Dendritic cell treated with granulocyte-macrophage colony-stimulating factor and Interleukin-4, amounts not matched to agents 40 ng/mL and 50 ng/mL, for 4 days (primary cell): ENCODE data around the gene TANK.
"Not testable (repeated sequence)": the region's sequence is repeated elsewhere in the genome, so short reads cannot be mapped to it uniquely, and the experiment has no call there.

Experiments used
- H3K27ac Mint-ChIP-seq: one replicate; pipeline ENCODE4 v1.8.0; 2022; ENCODE audit warnings: mild to moderate bottlenecking, mixed read lengths
- H3K27me3 Mint-ChIP-seq: one replicate; pipeline ENCODE4 v1.8.0; 2022; ENCODE audit warnings: mild to moderate bottlenecking, mixed read lengths
- H3K36me3 Mint-ChIP-seq: one replicate; pipeline ENCODE4 v1.8.0; 2022; ENCODE audit warnings: low read depth, mixed read lengths
- H3K4me1 Mint-ChIP-seq: one replicate; pipeline ENCODE4 v1.8.0; 2022; ENCODE audit warnings: low read depth, mixed read lengths
- H3K4me3 Mint-ChIP-seq: one replicate; pipeline ENCODE4 v1.8.0; 2022; ENCODE audit warnings: mild to moderate bottlenecking, moderate library complexity, mixed read lengths
- H3K9me3 Mint-ChIP-seq: one replicate; pipeline ENCODE4 v1.8.0; 2022; ENCODE audit warnings: mixed read lengths
- intact Hi-C: fragments of 100-400 bp; cut with micrococcal nuclease; formaldehyde crosslinking; loops from one replicate; pipeline ENCODE4 v1.15.0; 2022

The TANK gene

DNA sequence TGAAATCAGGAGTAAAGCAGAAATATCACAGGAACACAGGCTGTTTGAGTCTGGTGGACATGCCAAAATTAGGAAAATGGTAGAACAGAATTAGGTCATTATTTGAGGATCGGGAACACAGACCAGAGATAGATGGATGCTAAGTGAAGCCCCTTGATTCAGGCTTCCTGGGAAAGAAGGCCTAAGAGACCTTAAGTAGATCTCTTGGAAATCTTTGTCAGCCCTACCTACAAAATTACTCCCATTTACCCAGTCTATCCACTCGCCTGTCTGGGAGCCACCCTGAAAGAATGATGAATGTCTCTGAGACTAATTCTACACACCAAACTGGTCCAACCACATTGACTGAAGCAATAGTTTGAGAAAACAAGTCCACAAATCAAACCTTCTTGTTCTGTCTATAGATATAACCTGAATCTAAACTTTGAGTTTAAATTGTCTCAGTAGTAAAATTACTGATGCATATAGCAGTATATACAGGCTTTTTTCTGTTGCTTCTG lies 36.6 kb upstream of the TANK start:
- no peaks in the 10 kb centered on the region for H3K36me3 Mint-ChIP-seq
- intact Hi-C loops: loop anchor here (5.0 kb wide), 1 partner anchor 36 kb away; no protein-coding TSS in a partner anchor
- no peak overlapping the region for H3K4me3 Mint-ChIP-seq
- H3K27ac Mint-ChIP-seq: peak overlapping the region; percentile 57
- H3K9me3 Mint-ChIP-seq: no peaks in the 10 kb centered on the region
- peaks cover 18% of the 10 kb centered on the region for H3K4me1 Mint-ChIP-seq
- no peaks in the 10 kb centered on the region for H3K27me3 Mint-ChIP-seq

DNA sequence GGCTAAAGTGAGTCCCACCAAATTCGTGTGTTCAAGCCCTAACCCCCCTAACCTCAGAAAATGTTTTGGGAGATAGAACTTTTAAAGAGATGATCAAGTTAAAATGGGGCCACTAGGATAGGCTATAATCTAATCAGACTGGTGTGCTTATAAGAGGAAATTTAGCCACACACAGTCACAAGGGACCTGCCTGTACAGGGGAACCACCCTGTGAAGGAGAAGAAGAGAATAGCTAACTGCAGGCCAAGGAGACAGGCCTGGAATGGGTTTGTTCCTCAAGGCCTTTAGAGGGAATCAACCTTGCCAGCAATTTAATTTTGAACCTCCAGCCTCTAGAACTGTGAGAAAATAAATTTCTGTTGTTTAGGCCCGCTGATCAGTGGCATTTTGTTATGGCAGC lies 36.0 kb upstream of the TANK start:
- H3K4me3 Mint-ChIP-seq: no peak overlapping the region

DNA sequence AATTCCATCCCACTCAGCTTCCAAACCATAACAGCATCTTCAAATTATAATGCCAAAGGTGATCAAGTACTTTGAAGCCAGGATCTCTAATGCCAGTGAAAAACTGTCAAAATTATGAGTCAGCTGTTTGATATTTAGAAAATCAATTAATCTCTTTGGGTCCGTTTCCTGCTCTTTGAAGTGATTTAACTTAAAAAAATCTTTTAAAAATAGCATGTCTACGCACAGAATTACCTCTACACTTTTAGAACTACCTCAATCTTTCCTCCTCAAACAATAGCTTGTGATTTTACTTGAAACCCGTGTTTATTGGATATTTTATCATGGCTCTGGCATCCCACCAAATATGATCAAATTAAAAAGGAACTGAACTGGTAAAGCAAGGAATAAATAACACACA lies 31.3 kb upstream of the TANK start:
- no peaks in the 10 kb centered on the region for H3K36me3 Mint-ChIP-seq
- H3K4me3 Mint-ChIP-seq: no peak overlapping the region
- H3K4me1 Mint-ChIP-seq: peaks cover 10% of the 10 kb centered on the region
- H3K27me3 Mint-ChIP-seq: no peaks in the 10 kb centered on the region
- no peaks in the 10 kb centered on the region for H3K9me3 Mint-ChIP-seq
- no peak overlapping the region for H3K27ac Mint-ChIP-seq
- intact Hi-C loops: loop anchor here (5.0 kb wide), 1 partner anchor 33 kb away; the partner anchor contains the start of gene TANK

More for the DNA sequence above, 36.0 kb upstream of the TANK start:
- peaks cover 18% of the 10 kb centered on the region for H3K4me1 Mint-ChIP-seq
- no peaks in the 10 kb centered on the region for H3K36me3 Mint-ChIP-seq
- intact Hi-C loops: loop anchor here (5.0 kb wide), 1 partner anchor 37 kb away; no protein-coding TSS in a partner anchor
- no peak overlapping the region for H3K27ac Mint-ChIP-seq
- H3K27me3 Mint-ChIP-seq: no peaks in the 10 kb centered on the region
- H3K9me3 Mint-ChIP-seq: no peaks in the 10 kb centered on the region

DNA sequence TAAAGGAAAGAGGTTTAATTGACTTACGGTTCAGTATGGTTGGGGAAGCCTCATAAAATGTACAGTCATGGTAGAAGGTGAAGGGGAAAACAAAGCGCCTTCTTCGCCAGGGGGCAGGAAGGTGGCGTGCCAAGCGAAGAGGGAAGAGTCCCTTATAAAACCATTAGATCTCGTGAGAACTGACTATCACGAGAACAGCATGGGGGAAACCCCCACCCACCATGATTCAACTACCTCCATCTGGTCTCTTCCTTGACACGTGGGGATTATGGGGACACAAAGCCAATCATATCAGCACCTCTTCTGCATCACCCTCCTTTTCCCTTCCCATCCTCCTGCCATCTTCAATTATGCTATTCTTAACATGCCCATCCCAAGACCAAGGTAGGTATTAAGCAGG lies 29.9 kb upstream of the TANK start:
- no peaks in the 10 kb centered on the region for H3K36me3 Mint-ChIP-seq

DNA sequence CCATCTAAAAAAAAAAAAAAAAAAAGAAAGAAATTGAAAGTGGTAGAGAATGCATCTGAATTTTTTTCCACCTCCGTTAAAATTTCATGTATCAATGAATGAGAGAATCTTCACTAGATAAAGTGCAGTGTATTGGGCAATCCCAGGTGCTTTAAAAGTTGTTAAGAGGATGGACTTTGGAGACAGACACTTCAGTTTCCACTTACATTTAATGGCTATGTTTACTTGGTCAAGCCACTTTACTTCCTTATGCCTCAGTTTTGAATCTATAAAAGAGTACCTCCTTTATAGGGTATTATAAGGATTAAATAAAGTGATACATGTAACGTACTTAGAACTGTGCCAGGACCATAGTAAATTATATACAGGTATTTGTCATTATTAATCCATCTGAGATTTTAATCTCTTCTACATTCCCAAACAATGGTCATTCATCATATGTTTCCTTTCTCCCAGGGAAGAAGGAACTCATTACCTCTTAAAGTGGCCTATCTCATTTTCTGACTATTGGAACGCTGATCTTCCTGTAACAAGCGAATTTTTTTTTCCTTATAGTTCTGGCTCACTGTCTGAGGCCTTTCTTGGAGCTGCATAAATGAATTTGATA lies 29.1 kb upstream of the TANK start:
- intact Hi-C loops: no loop called here
- Mint-ChIP-seq H3K4me3 (no peak overlapping the region), H3K27me3 (no peaks in the 10 kb centered on the region), H3K4me1 (peaks cover 21% of the 10 kb centered on the region), H3K27ac (no peak overlapping the region), H3K9me3 (no peaks in the 10 kb centered on the region), H3K36me3 (no peaks in the 10 kb centered on the region)

More for the DNA sequence above, 29.9 kb upstream of the TANK start:
- Mint-ChIP-seq H3K9me3 (no peaks in the 10 kb centered on the region), H3K27ac (no peak overlapping the region), H3K4me1 (peaks cover 19% of the 10 kb centered on the region), H3K4me3 (no peak overlapping the region), H3K27me3 (no peaks in the 10 kb centered on the region)
- intact Hi-C loops: no loop called here

DNA sequence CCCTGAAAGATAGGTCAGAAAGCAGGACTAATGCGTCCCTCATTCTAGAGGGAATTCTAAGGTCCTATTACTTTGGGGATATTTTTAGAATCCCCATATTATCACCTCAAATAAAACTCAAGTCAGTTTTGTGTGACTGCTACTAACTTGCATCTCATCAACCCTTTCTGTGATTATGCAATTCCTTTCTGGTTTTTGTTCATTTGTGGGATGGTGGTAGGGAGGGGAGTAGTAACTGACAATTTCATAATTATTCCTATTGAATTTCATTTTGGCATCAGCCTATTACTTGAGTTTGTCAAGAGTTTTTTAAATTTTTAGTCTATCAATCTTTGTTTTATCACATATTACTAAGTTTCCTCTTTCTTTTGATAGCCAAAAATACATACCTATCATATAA lies 28.4 kb upstream of the TANK start:
- no peaks in the 10 kb centered on the region for H3K36me3 Mint-ChIP-seq
- no peaks in the 10 kb centered on the region for H3K27me3 Mint-ChIP-seq
- peaks cover 21% of the 10 kb centered on the region for H3K4me1 Mint-ChIP-seq
- intact Hi-C loops: no loop called here
- no peaks in the 10 kb centered on the region for H3K9me3 Mint-ChIP-seq
- H3K4me3 Mint-ChIP-seq: no peak overlapping the region
- H3K27ac Mint-ChIP-seq: no peak overlapping the region

DNA sequence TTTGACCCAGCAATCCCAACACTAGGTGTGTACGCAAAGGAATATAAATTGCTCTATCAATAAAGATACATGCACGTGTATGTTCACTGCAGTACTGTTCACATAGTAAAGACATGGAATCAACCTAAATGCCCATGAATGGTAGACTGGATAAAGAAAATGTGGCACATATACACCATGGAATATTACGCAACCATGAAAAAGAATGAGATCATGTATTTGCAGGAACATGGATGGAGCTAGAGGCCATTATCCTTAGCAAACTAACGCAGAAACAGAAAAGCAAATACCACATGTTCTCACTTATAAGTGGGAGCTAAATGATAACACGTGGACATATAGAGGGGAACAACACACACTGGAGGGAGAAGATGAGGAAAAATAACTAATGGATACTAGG lies 27.8 kb upstream of the TANK start:
- H3K27me3 Mint-ChIP-seq, intact Hi-C loops, H3K9me3 Mint-ChIP-seq, H3K36me3 Mint-ChIP-seq, H3K4me3 Mint-ChIP-seq, H3K27ac Mint-ChIP-seq: not testable (repeated sequence)
- H3K4me1 Mint-ChIP-seq: peaks cover 21% of the 10 kb centered on the region

DNA sequence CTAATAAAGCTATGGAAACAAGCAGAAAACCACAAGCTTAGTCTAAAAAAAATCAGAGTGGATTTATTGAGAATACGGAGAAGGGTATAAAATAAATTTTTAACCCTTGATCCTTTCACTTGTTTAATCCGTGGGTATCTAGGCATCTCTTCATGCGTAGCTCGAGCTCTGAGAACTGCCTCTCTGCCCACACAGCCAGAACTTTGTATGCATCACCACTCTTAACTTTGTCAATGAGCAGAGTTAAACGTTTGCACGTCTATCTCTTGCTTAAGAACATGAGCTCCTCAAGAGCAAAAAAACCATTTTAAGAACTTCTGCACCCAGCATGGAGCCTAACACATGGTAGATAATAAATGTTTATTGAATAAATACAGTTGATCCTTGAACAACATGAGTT lies 26.9 kb upstream of the TANK start:
- no peak overlapping the region for H3K4me3 Mint-ChIP-seq
- H3K4me1 Mint-ChIP-seq: peaks cover 21% of the 10 kb centered on the region
- no peaks in the 10 kb centered on the region for H3K36me3 Mint-ChIP-seq
- intact Hi-C loops: no loop called here
- H3K9me3 Mint-ChIP-seq: no peaks in the 10 kb centered on the region
- H3K27ac Mint-ChIP-seq: no peak overlapping the region
- no peaks in the 10 kb centered on the region for H3K27me3 Mint-ChIP-seq

DNA sequence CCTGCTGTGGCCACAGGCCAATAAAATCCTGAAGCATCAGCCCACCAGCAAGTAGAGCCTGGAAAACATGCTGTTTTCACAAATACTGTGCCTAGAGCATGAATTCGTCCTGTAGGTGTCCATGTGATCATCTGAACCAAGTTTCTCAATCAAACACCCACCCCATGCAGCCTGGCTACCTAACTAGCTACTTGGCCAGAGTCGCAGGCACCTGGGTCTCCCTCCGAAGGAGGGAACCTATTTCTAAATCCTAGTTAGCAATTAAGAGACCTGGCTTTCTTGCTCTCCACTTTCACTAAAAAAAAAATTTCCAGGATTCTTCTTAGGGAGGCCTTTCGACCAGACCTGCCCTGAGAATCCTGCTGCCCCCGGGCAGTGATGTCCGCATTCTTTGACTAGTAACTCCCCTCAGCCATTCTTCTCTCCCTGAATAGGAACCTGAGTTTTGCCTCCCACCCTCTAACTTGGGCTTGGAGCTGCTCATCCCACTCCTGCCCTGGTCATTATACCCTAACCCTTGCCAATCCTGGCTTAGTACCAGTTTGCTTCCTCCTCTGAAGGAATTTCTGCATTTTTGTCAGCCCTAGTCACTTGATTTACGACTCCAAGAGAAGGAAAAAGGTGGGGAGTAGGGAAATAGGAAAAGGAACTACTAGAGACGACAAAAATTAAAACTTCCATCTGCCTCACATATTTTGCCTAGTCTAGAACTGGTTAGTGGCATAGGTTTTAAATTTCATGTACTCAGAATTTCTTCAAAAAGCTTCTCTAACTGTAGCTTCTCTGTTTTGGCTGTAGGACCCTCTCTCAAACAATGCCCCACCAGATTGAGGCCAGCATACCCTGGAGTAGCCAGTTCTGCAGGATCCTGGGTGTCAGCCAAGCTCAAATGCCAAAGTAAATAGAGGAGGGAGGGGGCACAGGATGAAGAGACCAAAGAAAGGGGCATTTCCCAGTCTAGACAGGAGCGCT lies 25.4 kb upstream of the TANK start:
- peaks cover 21% of the 10 kb centered on the region for H3K4me1 Mint-ChIP-seq

DNA sequence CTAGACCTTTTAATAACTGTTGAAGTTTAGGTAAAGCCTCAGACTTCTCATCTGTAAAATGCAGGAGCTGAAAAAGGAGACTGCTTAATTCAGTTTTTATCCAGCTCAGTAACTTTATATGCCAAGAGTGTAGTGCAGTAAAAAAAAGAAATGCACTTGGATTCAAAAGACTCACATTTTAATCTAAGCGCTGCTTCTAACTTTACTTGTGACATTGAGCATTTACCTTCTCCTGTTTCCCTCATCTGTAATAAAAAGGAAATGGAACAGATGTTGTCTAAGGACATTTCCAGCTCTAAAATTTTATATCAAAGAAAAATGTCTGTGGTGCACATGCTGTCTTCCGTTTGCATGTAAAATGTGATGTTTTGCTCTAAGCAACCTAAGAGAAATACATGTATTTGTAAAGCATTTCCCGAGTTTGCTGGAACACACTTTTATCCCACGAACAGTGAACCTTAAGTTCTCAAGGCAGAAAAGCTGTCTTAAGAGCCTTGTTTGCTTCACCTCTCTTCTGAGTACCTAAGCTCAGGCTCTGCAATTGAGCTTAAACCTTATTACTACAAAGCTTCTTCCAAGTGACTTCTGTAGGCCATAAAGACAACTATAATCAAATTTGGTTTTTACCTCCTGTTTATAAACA lies 24.2 kb upstream of the TANK start:
- peaks cover 21% of the 10 kb centered on the region for H3K4me1 Mint-ChIP-seq

More for the DNA sequence above, 25.4 kb upstream of the TANK start:
- H3K9me3 Mint-ChIP-seq: no peaks in the 10 kb centered on the region
- H3K27me3 Mint-ChIP-seq: no peaks in the 10 kb centered on the region
- H3K4me3 Mint-ChIP-seq: no peak overlapping the region
- intact Hi-C loops: loop anchor here (5.0 kb wide), 2 partner anchors 37 to 73 kb away; no protein-coding TSS in a partner anchor
- peaks cover 6% of the 10 kb centered on the region for H3K36me3 Mint-ChIP-seq
- H3K27ac Mint-ChIP-seq: peak overlapping the region; percentile 73

DNA sequence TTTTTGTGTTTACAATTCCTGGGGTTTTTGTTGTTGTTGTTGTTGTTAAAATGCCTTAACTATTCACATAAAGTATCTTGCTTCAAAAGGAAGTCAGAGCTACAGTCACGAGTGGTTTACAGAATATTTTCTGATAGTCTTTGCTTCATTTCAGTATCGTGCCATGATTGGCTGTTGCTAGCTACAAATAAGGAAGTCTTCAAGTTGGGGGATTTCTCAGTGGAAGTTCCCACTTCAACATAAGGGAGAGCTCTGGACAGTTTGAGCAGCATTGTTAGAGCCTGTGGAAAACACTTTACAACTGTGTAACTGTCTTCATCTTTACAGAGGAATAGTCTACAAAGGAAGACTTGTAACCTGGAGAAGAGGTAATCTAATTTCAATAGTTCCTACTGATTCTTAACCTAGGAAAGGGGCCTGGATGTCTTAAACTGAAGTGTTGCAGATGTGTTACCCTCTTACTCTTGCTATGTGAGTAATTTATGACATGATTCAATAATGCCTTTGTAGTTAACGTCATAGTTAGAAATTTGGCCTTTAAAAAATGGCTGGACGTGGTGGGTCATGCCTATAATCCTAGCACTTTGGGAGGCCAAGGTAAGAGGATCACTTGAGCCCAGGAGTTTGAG lies 23.4 kb upstream of the TANK start:
- Mint-ChIP-seq H3K4me1 (peaks cover 22% of the 10 kb centered on the region), H3K36me3 (peaks cover 14% of the 10 kb centered on the region), H3K27me3 (no peaks in the 10 kb centered on the region), H3K9me3 (no peaks in the 10 kb centered on the region), H3K27ac (peak overlapping the region; percentile 91), H3K4me3 (peak overlapping the region; percentile 77)
- intact Hi-C loops: loop anchor here (1.0 to 5.0 kb wide), 3 partner anchors 35 to 75 kb away; no protein-coding TSS in a partner anchor

More for the DNA sequence above, 24.2 kb upstream of the TANK start:
- Mint-ChIP-seq H3K4me3 (peak overlapping the region; percentile 77), H3K9me3 (no peaks in the 10 kb centered on the region), H3K36me3 (peaks cover 6% of the 10 kb centered on the region), H3K27ac (peak overlapping the region; percentile 91), H3K27me3 (no peaks in the 10 kb centered on the region)
- intact Hi-C loops: loop anchor here (1.0 to 5.0 kb wide), 3 partner anchors 36 to 74 kb away; no protein-coding TSS in a partner anchor

DNA sequence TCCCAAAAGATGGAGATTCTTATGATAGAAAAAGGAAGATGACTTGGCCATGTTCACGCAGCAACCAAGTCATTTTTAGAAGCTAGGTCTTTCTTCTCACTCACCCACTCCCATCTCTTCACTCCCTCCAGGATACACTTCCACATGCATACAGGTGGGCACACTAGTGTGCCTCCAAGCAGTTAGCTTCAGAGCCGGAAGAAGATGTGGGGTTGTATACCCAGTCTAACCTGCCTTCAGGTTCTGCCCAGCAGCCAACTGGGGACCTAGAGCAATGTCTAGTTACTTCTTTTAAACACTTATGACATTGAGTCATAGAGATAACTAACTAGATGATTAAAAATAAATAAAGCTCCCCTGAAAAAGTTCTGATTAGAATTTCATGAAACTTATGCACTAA lies 21.8 kb upstream of the TANK start:
- intact Hi-C loops: loop anchor here (5.0 kb wide), 2 partner anchors 34 to 76 kb away; no protein-coding TSS in a partner anchor
- Mint-ChIP-seq H3K9me3 (no peaks in the 10 kb centered on the region), H3K4me1 (peaks cover 38% of the 10 kb centered on the region), H3K4me3 (peak overlapping the region; percentile 86), H3K27me3 (no peaks in the 10 kb centered on the region), H3K27ac (peak overlapping the region; percentile 86), H3K36me3 (peaks cover 20% of the 10 kb centered on the region)
